Ammon's horn (tissue), 1 donor: ENCODE data around the gene MSRB3.
"Not testable (repeated sequence)": the region's sequence is repeated elsewhere in the genome, so short reads cannot be mapped to it uniquely, and the experiment has no call there.

Experiments used
- DNase-seq: peaks from one replicate; pipeline ENCODE4 v3.0.0-alpha.2; 2016; ENCODE audit warnings: low spot score

Gene MSRB3

DNA sequence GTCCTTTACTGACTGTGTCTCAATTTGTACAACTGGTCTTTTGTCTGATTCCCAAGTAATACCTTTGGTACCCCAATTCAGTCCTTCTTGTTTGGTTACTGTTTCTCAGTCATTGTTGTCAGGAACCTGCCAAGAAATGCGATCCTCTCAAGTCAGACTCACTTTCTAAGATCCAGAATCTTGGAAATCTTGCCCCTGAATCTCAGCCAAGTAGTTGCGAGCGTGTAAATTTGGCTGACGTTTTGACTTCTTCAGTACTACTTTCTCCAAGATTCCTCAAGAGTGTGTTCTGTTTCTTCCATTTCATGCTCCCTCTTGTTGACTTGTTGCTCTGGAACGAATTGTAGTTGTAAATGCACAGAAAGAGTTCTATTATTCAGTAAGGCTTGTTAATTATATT lies 114.0 kb downstream of the MSRB3 start:
- DNase-seq, result no peak

DNA sequence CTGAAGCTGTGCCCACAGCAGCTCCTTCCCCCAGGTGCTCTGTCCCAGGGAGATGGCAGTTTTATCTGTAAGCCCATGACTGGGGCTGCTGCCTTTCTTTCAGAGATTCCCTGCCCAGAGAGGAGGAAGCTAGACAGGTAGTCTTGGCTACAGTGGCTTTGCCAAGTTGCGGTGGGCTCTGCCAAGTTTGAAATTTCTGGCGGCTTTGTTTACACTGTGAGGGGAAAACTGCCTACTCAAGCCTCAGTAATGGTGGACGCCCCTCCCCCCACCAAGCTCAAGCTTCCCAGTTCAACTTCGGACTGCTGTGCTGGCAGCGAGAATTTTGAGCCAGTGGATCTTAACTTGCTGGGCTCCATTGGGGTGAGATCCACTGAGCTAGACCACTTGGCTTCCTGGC lies 124.7 kb downstream of the MSRB3 start:
- no peak for DNase-seq

DNA sequence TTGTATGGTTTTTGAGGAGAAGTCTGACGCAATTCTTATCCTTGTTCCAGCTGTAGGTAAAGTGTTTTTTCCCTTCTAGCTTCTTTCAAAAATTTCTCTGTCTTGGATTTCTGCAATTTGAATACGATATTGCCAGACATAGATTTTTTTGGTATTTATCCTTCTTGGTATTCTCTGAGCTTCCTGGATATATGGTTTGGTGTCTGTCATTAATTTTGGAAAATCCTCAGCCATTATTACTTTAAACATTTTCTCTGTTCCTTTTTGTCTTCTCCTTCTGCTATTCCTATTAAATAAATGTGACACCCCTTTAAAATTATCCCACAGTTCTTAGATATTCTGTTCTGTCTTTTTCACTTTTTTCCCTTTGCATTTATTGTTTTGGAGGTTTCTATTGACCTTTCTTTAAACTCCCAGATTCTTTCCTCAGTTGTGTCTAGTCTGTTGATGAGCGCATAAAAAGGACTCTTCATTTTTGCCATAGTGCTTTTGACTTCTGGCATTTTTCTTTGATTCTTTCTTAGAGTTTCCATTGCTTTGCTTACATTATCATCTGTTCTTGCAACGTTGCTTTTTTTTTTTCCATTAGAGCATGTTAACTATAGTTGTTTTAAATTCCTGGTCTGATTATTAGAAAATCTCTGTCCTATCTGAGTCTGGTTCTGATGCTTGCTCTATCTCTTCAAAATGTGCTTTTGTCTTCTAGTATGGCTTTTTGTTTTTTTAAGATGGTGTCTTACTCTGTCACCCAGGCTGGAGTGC lies 129.1 kb downstream of the MSRB3 start:
- DNase-seq, result no peak

DNA sequence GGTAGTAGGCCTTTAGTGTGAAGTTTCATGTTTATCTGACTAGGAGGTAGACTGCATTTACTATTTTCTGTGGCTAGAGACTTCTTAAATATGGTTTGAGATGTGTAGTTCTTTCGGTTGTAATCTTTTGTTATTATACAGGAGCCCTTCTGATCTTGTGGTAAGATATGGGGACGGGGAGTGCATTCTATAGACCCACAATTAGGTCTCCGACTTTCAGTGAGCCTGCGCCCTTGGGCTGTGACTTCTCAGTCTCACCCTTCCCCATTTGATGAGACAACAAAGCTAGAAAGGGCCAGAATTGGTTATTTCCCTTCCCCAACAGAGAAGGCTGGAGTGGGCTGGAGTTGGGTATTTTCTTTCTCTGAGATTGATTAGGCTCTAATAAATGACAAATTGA lies 130.0 kb downstream of the MSRB3 start:
- DNase-seq, result no peak

DNA sequence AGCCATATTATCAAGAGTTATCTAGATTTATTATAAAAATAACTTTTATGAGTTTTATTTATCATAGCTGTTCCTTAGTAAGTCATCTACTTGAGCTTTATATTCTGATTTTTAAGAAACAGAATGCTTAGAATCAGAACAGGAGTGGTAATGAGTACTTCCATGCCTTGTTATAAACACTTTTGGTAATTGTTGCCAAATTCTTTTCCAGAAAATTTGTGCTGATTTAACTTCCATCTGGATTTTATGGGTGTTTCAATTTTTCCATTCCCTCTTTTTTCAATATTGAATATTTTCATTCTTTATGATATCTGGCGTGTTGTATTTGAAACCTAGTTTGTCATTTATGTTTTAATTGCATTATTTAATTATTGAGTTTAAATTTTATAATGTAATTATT lies 131.2 kb downstream of the MSRB3 start:
- no peak for DNase-seq

DNA sequence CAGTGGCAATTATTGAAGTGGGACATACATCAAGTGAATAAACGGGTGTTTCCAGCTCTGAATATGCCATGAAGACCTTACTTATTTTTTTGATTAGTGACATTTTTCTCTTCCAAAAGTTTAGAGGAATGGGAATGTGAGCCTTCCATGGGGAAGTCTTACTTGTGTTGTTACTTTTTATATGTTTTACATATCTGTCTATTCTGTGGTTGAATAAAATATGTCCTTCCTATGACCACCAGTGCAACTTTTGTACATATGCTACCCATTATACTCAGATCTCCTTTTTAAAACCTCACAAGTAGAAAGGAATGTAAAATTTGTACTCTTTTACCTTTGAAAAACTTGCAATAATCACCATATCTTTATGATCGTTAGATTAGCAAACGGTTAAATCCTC lies 132.7 kb downstream of the MSRB3 start:
- DNase-seq, result no peak

DNA sequence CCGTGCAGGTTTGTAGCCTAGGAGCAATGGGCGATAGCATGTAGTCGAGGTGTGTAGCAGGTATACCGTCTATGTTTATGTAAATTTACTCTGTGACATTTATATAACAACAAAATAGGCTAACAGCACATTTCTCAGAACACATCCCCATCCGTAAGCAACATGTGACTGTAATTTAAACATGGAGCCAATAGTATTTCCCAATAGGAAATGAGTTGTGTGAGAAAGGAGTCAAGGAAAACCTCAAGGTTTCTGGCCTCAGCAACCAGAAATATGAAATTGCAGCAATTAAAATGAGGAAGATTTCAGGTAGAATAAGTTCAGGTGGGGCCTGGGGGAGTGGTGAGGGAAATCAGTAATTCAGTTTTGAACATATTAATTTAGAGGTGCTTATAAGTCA lies 136.0 kb downstream of the MSRB3 start:
- DNase-seq, result no peak

DNA sequence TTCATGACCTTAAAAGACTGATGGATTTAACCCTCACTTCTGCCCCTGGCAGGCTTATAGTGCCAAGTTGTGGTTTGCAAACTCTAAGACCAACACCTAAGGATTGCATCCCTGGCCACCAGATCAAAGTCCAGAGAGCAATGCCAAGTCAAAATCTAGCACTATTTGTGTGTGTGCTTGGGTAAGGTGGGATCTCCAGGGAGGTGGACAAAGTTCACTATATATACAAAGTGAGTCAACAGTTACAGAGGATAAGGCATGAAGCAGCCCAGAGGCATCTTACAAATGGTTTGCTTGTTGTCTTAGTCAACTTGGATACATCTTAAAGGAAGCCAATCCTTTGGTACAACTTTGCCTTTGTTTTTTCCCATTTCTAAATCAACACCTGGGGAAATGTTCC lies 137.3 kb downstream of the MSRB3 start:
- no peak for DNase-seq

DNA sequence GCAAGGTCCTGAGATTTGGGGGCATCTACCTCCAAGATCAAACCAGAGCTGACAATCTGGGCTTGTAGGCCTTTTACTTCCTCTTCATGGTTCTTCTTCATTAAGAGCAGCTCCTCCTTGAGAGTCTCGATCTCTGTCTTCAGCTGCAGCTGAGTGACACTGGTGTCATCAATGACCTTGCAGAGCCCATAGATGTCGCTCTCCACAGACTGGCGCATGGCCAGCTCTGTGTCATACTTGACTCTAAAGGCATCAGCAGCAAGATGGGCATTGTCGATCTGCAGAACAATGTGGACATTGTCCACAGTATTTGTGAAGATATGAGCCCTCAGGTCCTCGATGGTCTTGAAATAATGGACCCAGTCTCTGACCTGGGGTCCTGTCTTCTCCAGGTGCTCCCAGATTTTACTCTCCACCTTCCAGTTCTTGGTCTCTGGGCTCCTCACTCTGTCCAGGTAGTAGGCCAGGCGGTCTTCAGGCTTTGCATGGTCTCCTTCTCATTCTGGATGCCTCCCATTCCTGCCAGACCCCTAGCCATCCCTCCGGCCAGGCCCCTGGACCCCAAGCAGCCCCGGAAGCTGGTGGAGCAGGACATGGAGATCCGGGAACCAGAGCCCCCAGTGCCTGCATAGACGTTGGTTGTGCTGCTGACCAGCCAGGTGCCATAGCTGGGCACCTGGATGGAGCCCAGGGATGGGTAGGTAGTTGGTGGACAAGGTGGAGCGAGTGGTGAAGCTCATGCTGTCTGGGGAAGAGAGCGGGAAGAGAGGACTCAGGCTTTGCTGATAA lies 141.0 kb downstream of the MSRB3 start:
- DNase-seq, result no peak

DNA sequence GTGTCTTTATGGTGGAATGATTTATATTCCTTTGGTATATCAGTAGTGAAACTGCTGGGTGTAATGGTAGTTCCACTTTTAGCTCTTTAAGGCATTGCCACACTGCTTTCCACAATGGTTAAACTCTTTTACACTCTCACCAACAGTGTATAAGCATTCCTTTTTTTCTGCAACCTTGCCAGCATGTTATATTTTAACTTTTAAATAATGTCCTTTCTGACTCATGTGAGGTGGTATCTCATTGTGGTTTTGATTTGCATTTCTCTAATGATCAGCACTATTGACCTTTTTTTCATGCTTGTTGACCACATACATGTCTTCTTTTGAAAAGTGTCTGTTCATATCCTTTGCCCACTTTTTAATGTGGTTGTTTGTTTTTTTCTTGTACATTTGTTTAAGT lies 142.5 kb downstream of the MSRB3 start:
- DNase-seq, result no peak

DNA sequence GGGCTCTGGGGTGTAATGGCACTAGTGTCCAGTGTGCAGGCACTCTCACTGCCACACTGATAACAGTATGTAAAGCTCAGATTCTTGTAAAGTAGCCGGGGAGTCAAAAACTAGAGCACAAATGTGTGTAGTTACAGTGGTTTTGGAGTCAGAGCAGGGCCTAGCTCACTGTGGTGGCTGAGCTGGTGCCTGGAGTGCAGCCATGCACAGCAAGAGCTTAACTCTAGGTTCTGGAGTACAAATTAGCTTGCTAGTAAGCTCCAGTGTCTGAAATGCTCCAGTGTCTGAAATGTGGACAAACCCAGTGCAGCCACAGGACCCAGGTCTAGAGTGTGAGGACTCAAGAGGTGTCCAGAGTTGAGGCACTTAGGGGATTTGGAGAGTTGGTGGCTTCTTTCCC lies 149.2 kb downstream of the MSRB3 start:
- DNase-seq, result no peak

DNA sequence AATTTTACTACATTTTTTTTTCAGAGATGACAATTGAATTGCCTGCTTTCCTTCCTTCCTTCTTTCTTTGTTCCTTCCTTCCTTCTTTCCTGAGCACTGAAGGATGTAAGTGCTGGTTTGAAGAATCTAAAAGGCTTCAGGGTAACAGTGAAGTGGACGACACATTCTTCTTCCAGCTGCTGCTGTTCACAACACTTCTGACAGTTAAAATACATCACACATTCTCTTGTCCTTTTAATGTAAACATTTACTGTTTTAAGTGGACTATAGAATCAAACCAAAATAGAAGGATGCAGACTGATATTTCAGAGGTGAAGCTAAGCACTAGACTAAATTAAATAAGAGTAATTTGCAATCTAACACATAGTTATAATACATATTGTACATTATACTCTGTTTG lies 151.5 kb downstream of the MSRB3 start:
- no peak for DNase-seq

DNA sequence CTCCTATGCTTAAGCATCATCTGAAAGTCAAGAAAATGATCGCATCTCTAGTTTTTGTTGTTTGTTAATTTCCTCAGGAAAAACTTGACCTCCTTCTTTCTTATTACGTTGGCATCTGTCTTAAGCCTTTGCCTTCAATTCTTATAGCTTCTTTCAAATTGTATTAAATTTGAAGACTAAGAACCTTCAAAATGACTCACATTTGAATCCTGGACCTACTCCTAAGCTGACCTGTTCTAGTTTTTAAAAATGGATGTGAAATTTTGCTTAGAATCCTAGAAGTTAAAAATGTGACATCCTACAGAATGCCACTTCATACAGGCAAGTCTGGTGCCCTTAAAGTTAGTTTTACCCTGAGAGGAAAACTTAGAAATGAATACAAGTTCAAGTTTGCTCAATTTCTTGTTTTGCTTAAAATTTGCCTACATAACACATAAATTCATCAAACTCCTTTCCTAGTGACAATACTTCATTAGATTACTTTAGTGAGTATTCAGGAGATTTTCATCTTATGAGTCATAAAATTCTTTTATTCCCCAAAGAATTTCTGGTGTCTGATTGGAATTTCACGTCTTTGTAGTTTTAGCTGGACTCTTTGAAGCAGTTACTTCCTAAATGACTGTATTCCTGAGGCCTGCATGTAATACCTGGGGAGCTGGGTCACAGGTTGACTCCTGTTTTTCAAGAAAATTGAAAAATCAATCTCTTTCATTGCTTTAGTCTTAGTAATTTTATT lies 152.3 kb downstream of the MSRB3 start:
- DNase-seq, result no peak

DNA sequence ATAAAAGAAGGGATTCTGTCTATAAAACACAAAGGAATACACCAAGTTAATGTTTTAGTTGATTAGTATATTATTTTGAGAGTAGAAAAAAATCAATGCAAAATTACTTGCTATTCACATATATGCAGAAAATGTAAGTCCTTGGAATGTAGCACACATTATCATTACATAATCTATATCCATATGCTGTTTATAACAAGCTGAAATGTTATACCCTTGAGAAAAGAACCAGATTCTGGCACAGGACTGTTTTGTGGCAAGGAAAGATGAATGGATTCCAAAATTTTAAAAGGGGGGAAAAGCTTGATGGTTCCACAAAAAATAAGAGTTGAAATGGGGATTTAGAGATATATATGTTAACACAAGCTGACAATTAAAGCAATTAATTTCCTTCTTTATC lies 153.6 kb downstream of the MSRB3 start:
- DNase-seq, result no peak

DNA sequence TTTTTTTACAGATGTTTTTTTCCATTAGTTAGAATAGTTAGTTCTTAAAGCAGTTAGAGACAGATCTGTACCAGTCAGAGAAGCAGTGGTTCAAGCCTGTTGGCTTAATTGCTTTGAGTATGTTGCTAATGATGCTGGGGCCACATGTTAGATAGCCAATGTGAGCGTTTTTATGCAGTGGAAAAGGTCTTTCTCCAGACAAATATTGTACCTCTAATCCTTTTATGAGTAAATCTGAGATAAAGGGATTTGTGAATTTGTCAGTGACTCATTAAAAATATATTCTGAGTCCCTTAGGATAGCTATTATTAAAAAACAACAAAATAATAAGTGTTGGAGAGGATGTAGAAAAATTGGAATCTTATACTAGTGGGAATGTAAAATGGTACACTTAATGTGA lies 154.2 kb downstream of the MSRB3 start:
- DNase-seq, result no peak

DNA sequence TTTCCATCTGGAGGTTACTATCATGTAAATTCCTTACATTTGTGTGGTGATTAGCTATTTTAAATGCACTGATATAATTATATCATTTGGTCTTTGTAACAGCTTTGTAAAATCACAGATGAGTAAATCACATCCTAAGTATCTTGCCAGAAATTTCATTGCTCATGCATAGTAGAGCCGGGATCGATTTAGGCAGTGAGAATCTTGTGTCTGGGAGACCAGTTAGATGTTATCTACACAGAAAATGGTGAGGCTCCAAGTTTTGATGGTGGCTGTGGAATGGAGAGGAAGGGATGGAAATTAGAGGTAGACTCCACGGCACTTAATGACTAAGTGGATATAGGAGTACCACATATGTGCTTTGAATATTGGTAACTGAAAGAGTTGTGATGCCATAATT lies 156.3 kb downstream of the MSRB3 start:
- DNase-seq, result no peak

DNA sequence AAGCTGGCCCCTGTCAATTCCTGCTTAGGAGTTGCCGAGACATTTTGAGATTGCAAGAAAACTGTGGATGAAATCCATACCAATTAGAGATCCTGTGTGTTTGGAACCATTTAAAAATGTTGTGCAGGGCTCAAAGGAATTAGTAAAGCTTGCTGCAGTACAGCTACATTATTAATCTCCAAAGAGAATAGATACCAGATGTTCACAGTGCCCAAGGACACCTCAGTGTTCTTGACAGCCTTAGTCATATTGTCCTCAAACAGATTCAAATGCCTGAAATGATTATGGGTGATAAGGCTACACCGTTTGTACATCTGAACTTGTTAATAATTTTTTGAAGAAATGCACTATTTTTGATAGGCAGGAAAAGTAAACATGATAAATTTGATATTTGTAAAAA lies 164.6 kb downstream of the MSRB3 start:
- DNase-seq, result no peak

DNA sequence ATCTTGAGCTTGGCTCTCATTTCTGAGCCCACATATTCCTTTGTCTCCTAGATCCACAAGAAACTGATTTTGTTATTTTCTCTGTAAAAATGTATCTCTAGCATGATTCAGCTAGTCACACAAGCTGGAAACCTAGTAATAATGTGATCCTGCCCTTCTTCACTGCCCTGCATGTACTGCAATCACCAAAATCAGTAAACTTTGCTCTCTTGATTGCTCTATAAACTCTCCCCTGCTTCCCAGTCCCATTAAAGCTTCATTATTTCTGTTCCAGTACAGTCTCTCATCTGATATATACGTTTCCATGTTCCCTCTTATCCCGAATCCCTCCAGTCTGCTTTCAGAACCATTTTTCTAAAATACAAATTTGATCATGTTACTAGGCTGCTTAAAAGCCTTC lies 166.5 kb downstream of the MSRB3 start:
- no peak for DNase-seq

DNA sequence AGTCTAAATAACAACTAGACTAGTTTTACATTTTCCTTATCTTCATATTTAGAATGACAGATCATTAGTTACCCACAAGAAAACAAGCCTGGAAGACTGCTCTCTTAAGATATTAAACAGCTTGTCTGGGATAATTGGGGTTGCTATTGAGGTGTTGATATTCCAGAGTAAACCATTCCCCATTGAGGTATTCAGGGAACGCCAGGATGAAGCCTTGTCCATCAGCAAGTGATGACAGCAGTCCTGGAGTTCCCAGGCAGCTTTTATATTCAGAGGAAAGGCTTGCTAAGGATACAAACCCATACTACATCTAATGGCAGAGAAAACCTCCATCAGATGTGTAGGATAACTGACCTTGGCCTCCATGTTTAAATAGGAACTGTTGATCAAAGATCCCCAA lies 168.4 kb downstream of the MSRB3 start:
- DNase-seq, result no peak

DNA sequence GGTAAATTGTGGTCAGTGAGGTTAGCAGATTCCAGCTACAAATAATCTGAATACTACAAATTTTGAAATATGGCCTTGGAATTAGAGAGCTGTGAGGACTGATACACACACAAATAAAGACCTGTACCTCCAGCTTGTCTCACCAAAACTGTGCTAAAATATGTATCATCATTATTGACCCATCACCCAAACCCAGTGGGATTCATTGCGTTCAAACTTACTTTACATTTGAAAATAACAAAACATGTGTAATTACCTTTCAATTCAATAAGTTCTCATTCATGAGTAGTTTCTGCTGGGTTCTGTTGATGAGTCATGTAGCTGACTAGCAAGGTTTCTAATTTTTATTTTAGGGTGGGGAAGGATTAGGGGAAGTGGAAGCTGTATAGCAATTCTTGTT lies 170.9 kb downstream of the MSRB3 start:
- no peak for DNase-seq

DNA sequence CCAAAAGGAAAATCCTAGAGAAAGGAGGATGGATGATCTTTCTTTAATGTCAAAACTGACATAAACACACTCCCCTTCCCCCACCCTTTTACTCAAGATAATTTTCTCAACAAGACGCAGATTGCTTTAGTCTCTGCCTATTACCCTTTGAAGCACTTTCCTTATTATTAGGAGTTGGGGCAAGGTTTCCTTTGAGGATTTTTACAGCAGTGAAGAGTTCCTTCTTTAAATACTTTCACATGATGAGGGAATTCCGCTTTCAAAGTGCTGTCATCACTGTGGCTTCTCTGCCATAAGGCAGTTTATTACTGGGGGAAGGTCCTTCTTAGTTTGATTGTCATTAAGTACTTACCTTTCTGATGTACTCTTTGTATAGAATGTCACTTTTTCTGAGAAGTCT lies 172.1 kb downstream of the MSRB3 start:
- no peak for DNase-seq

DNA sequence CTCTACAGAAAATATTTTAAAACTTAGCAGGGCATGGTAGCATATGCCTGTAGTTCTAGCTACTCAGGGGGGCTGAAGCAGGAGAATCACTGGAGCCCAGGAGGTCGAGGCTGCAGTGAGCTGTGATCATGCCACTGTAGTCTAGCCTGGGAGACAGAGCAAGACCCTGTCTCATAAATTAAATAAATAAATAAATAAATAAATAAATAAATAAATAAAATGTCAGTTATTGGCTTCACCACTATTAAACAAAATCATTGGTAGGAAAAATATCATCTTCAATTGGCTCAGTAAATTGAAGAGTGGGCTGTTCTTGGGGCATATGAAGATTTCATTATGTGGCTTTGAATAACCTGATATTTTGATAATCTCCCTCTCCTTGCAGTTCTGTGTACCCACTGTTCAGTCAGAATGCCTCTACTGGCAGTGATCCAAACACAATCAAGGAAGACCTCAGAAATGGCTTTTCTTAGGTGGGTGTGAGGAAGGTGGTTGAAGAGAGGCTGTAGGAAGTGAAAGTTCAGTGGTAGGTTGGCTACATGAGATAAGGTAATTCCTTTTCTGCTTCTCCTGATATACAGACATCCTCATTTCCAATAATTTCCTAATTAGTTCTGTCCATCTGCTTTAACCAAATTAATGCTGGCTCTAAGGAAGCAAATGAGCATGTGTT lies 175.8 kb downstream of the MSRB3 start:
- DNase-seq, result no peak

DNA sequence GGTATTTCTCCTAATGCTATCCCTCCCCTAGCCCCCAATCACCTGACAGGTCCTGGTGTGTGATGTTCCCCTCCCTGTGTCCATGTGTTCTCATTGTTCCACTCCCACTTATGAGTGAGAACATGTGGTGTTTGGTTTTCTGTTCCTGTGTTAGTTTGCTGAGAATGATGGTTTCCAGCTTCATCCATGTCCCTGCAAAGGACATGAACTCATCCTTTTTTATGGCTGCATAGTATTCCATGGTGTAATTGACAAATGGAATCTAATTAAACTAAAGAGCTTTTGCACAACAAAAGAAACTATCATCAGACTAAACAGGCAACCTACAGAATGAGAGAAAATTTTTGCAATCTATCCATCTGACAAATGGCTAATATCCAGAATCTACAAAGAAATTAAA lies 178.9 kb downstream of the MSRB3 start:
- not testable (repeated sequence) for DNase-seq
